ENCODE results near the gene DPP7. TPM values are rescaled to one million over a fixed set of nuclear protein-coding genes. Genes with fewer than 3 reads are reported as not detected.

The DPP7 gene
- total and polyA plus RNA-seq, 2 of the 8 experiments (the other 6 are each of a cell fraction or from before 2014, with no cell fraction given): 21.2 to 26.8 TPM

- peaks cover 0 to 7% of the 10 kb centered on the region in 2 experiments for H4K20me1 ChIP-seq (replicated peaks in 1 of 2; ENCODE audit: control insufficient read depth in 1 of 2, insufficient read depth in 2 of 2, low read length in 2 of 2)
- no peak overlapping the region; the same call in 1 of the 2 replicates for H2BK15ac ChIP-seq (ENCODE audit: low read length)
- no peak overlapping the region for H2BK120ac ChIP-seq (replicated peaks; ENCODE audit: low read depth, low read length)
- H3K4ac ChIP-seq (replicated peaks; ENCODE audit: insufficient read length, low read depth, low read length): no peak overlapping the region
- H3K27ac ChIP-seq (ENCODE audit: low read depth, low read length): no peak overlapping the region
- peaks cover 20% of the 10 kb centered on the region for H3K23me2 ChIP-seq (ENCODE audit: low read depth, low read length)
- H3K56ac ChIP-seq (replicated peaks; ENCODE audit: insufficient read length, low read depth, low read length): no peak overlapping the region
- no peak overlapping the region for H3K9ac ChIP-seq (replicated peaks in 1 of 4; ENCODE audit: extremely low read depth in 1 of 4, low read depth in 3 of 4, low read length in 3 of 4)
- 0 out of 2 replicates have a peak overlapping the region, but pooled peaks have one; percentile 52 for H2BK12ac ChIP-seq (ENCODE audit: low read depth, low read length)
- H3K4me3 ChIP-seq (ENCODE audit: extremely low read depth in 1 of 4, insufficient read depth in 2 of 4, low read depth in 3 of 4, low read length in 4 of 4): no peak overlapping the region
- H3K27me3 ChIP-seq (replicated peaks in 1 of 4; ENCODE audit: control insufficient read depth in 3 of 4, extremely low read depth in 1 of 4, insufficient read depth in 3 of 4, low read length in 3 of 4): peaks cover 20 to 46% (median 34%) of the 10 kb centered on the region in 4 experiments
- H3K23ac ChIP-seq (ENCODE audit: insufficient read length): no peak overlapping the region
- FAIRE-seq (no peak), DNase-seq (ENCODE audit: low read depth in 1 of 2, low spot score in 2 of 2) (no peak)
- TF ChIP-seq TCF12 (IDR thresholded peaks at IDR 0.05; ENCODE audit: low read depth, low read length) (no peak), KDM4A (IDR thresholded peaks at IDR 0.05; ENCODE audit: low read depth, low read length, severe bottlenecking) (no peak), SRF (IDR thresholded peaks at IDR 0.05; ENCODE audit: low read depth, low read length) (peak; percentile 75; the same call in 1 of the 2 replicates), SP1 (IDR thresholded peaks at IDR 0.05; ENCODE audit: low read depth, low read length) (no peak), YY1 (IDR thresholded peaks at IDR 0.05; ENCODE audit: low read depth, low read length) (peak; percentile 43; the same call in 1 of the 2 replicates), CEBPB (IDR thresholded peaks at IDR 0.05; ENCODE audit: low read depth, low read length) (peak; percentile 84), BCL11A (IDR thresholded peaks at IDR 0.05; ENCODE audit: low read depth in 2 of 2, low read length in 2 of 2) (no peak), SP2 (IDR thresholded peaks at IDR 0.05; ENCODE audit: low read length) (no peak), TBP (IDR thresholded peaks at IDR 0.05; ENCODE audit: low read depth, low read length) (no peak)
- no peaks in the 10 kb centered on the region for H3K79me2 ChIP-seq (ENCODE audit: control insufficient read depth in 1 of 2, insufficient read depth in 2 of 2, low read length in 2 of 2)
- 82% methylated on average over 12 of the region's 12 CpGs; no CpG with 5 or more reads in 1 of the 2 experiments for WGBS, 2 experiments (ENCODE audit: extremely low coverage in 1 of 2, insufficient coverage in 1 of 2, insufficient read length in 1 of 2, insufficient replicate concordance in 2 of 2, low coverage in 1 of 2, low lambda C conversion rate in 2 of 2, missing lambda C conversion rate in 1 of 2)
- POLR2A ChIA-PET (ENCODE audit: partially characterized antibody): interaction anchor here (0.9 to 2.1 kb wide), 3 partner anchors 11 to 101 kb away, joined by 3 to 9 read pairs (median 4); partner anchors contain the start of gene MAN1B1
- no peak overlapping the region for H3K18ac ChIP-seq (ENCODE audit: extremely low read depth, low read length)
- no peak overlapping the region for H3K14ac ChIP-seq (ENCODE audit: insufficient read length)
- H3K9me3 ChIP-seq (ENCODE audit: insufficient read depth in 2 of 2, low read depth in 1 of 2, low read length in 1 of 2): no peaks in the 10 kb centered on the region
- H4K5ac ChIP-seq (ENCODE audit: insufficient read length, low read depth, low read length): no peak overlapping the region
- H2BK5ac ChIP-seq (ENCODE audit: low read depth, low read length): 0 out of 2 replicates have a peak overlapping the region, but pooled peaks have one; percentile 61
- CTCF ChIA-PET (ENCODE audit: partially characterized antibody): interaction anchor here (0.9 to 4.6 kb wide), 9 partner anchors 9 to 146 kb away, joined by 3 to 27 read pairs (median 4); partner anchors contain the start of gene NPDC1
- no peak overlapping the region for H2AK5ac ChIP-seq (ENCODE audit: low read depth, low read length)
- no peaks in the 10 kb centered on the region for H3K79me1 ChIP-seq (ENCODE audit: low read depth, low read length)
- H3K4me1 ChIP-seq (replicated peaks in 1 of 4; ENCODE audit: control insufficient read depth in 3 of 4, insufficient read depth in 4 of 4, low read length in 3 of 4): peaks cover 0 to 27% (median 19%) of the 10 kb centered on the region in 4 experiments; a peak in 6 of 7 replicates
- no peak overlapping the region; the same call in 1 of the 2 replicates for H4K8ac ChIP-seq (ENCODE audit: extremely low read depth, insufficient read depth, low read length)
- no peak overlapping the region for H2AFZ ChIP-seq (ENCODE audit: low read length)
- H4K91ac ChIP-seq (replicated peaks; ENCODE audit: insufficient read length, low read length): no peak overlapping the region
- H3K4me2 ChIP-seq (ENCODE audit: insufficient read depth in 1 of 2, low read depth in 2 of 2, low read length in 2 of 2): 0 out of 4 replicates have a peak overlapping the region, but pooled peaks of 1 of the 2 experiments have one; percentile 6
- no peaks in the 10 kb centered on the region; a peak in 1 of 8 replicates for H3K36me3 ChIP-seq (ENCODE audit: control insufficient read depth in 2 of 4, insufficient read depth in 4 of 4, low read length in 3 of 4)
- H2BK20ac ChIP-seq (ENCODE audit: low read length): no peak overlapping the region
Observed at GRCh38 chr9:137075275-137075775, 39.2 kb downstream of the DPP7 start.
